Smooth muscle cell (in vitro differentiated cells): ENCODE measurements around the gene ABR. TPM values are rescaled to one million over a fixed set of nuclear protein-coding genes. Genes with fewer than 3 reads are reported as not detected.

Source experiments
- DNase-seq: peaks from one replicate; lab custom pipeline; 2025; ENCODE audit not compliant: unreplicated experiment; lab: John Stamatoyannopoulos, UW
- H2AFZ ChIP-seq: fragments of 200-600 bp; sonication (generic); 2 replicates; pipeline ENCODE4 v1.6.0; 2016; ENCODE audit warnings: antibody characterized with exemption, low read depth, mild to moderate bottlenecking
- H3F3A ChIP-seq: fragments of 200-600 bp; sonication (generic); 2 replicates; pipeline ENCODE4 v1.6.0; 2017; ENCODE audit warnings: antibody characterized with exemption, low read depth
- H3K27ac ChIP-seq: fragments of 200-600 bp; sonication (generic); 2 replicates; pipeline ENCODE4 v1.5.1; 2016; ENCODE audit warnings: low read depth, mild to moderate bottlenecking
- H3K27me3 ChIP-seq: fragments of 200-600 bp; sonication (generic); 2 replicates; pipeline ENCODE4 v1.6.1; 2016; ENCODE audit warnings: low read depth, mild to moderate bottlenecking
- H3K36me3 ChIP-seq: fragments of 200-600 bp; sonication (generic); 2 replicates; pipeline ENCODE4 v1.5.1; 2016; ENCODE audit warnings: low read depth
- H3K4me1 ChIP-seq: fragments of 200-600 bp; sonication (generic); 2 replicates; pipeline ENCODE4 v1.5.1; 2016; ENCODE audit warnings: low read depth
- H3K4me2 ChIP-seq: fragments of 200-600 bp; sonication (generic); 2 replicates; pipeline ENCODE4 v1.6.0; 2016; ENCODE audit warnings: mild to moderate bottlenecking
- H3K4me3 ChIP-seq: fragments of 200-600 bp; sonication (generic); 2 replicates; pipeline ENCODE4 v1.5.1; 2016; ENCODE audit warnings: mild to moderate bottlenecking
- H3K79me2 ChIP-seq: fragments of 200-600 bp; sonication (generic); 2 replicates; pipeline ENCODE4 v1.6.0; 2016; ENCODE audit warnings: low read depth, mild to moderate bottlenecking
- H3K9ac ChIP-seq: fragments of 200-600 bp; sonication (generic); 2 replicates; pipeline ENCODE4 v1.6.0; 2016; ENCODE audit warnings: low read depth
- H3K9me3 ChIP-seq: fragments of 200-600 bp; sonication (generic); replicated peaks from 2 replicates; pipeline ENCODE4 v1.5.1; 2016; ENCODE audit warnings: low read depth
- H4K20me1 ChIP-seq: fragments of 200-600 bp; sonication (generic); 2 replicates; pipeline ENCODE4 v1.6.0; 2016; ENCODE audit warnings: low read depth
- CTCF ChIP-seq: fragments of 200-600 bp; sonication (generic); IDR thresholded peaks from 2 replicates; pipeline ENCODE4 v1.5.1; 2017; ENCODE audit warnings: borderline replicate concordance, mild to moderate bottlenecking, antibody characterized with exemption; ENCODE audit not compliant: insufficient read depth, poor library complexity, severe bottlenecking
- WGBS: methylation state at CpG from one replicate; pipeline ENCODE4 v1.1.7; 2016; ENCODE audit warnings: low lambda C conversion rate; 5-methylcytosine and 5-hydroxymethylcytosine counted together
- polyA plus RNA-seq: library from polyadenylated mRNA; unstranded; fragments of >200 nt; fragmentation: Nextera tagmentation; extraction: Ambion mirVana; gene quantifications from 2 replicates; pipeline ENCODE4 v1.2.1, GENCODE V29; 2016
- total RNA-seq: library from RNA; depleted of rRNA; stranded (reverse); fragments of >200 nt; gene quantifications from 2 replicates; pipeline ENCODE4 v1.2.3, GENCODE V29; 2014

ABR gene
- total and polyA plus RNA-seq, 2 experiments from 2014 or later, result 16.1 to 29.1 TPM

DNA sequence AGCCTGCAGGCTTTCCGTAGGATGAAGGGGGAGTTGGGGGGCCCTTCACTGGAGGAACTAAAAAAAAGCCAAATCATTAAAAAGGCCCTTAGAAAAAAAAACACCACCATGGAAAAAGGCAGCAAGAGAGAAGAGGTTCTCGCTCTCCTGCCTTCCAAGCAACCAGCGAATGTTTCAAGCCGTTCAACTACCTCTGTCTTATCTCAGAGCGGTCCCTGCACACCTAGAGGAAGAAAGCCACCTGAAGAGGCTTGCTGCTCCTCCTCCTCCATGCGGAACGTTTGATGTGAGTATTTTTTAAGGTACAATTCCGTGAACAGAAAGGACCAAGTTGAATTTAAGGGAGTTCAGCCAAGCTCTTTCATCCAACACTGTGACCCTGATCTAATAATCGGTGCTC, 209.4 kb downstream of the ABR start:
- Histone ChIP-seq H3K4me2 (peak overlapping the region; percentile 79), H3K9ac (peak overlapping the region; percentile 67), H3F3A (peaks cover 26% of the 10 kb centered on the region), H3K27me3 (no peaks in the 10 kb centered on the region), H3K4me1 (peaks cover 21% of the 10 kb centered on the region), H3K4me3 (peak overlapping the region; percentile 34), H3K9me3 (no peaks in the 10 kb centered on the region), H4K20me1 (peaks cover 91% of the 10 kb centered on the region), H3K36me3 (no peaks in the 10 kb centered on the region), H3K27ac (peak overlapping the region; percentile 74), H2AFZ (no peak overlapping the region), H3K79me2 (peaks cover 94% of the 10 kb centered on the region)
- DNase-seq, result no peak
- 76% methylated on average over 9 of the region's 9 CpGs for WGBS
- no peak for TF ChIP-seq CTCF

DNA sequence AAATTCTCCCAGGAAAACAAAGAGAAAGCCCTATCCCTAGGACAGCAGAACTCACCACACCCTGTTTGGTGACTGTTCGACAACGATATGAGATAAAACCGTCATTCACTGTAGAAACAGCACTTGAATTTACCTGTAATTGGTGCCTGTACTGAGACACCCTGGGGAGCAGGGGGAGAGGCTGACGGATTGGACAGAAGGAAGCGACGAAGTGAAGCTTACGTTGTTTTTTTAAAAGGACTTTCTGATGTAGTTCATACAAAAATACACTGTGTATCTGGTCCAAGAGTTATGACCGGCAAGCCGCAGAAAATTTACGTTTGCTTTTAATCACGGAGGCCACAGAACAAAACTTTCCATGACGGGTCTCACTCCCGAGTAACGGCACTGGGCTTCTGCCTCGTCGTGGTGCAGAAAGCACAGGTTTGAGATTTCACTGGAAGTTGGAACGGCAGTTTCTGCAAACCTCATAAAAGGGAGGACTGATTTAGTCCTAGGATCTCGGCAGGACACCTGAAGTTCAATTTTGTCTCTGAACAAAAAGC, 209.9 kb downstream of the ABR start:
- H3K9me3 ChIP-seq, result no peaks in the 10 kb centered on the region
- H3K27me3 ChIP-seq, result no peaks in the 10 kb centered on the region
- peak overlapping the region; percentile 79 for H3K4me2 ChIP-seq
- H2AFZ ChIP-seq, result no peak overlapping the region
- peaks cover 31% of the 10 kb centered on the region for H3F3A ChIP-seq
- H3K4me1 ChIP-seq, result peaks cover 23% of the 10 kb centered on the region
- no peak for DNase-seq
- H3K79me2 ChIP-seq, result peaks cover 89% of the 10 kb centered on the region
- H3K27ac ChIP-seq, result peak overlapping the region; percentile 74
- H3K4me3 ChIP-seq, result peak overlapping the region; percentile 34
- TF ChIP-seq CTCF, result no peak
- peaks cover 91% of the 10 kb centered on the region for H4K20me1 ChIP-seq
- peak overlapping the region; percentile 67 for H3K9ac ChIP-seq
- 24% methylated on average over 18 of the region's 18 CpGs for WGBS
- H3K36me3 ChIP-seq, result no peaks in the 10 kb centered on the region

GRCh38 chr17:968812-969730, 210.7 kb downstream of the ABR start:
- Histone ChIP-seq H3K4me2 (peak overlapping the region; percentile 79), H3K79me2 (peaks cover 86% of the 10 kb centered on the region), H3K4me3 (peak overlapping the region; percentile 34), H3F3A (peaks cover 36% of the 10 kb centered on the region), H2AFZ (no peak overlapping the region), H3K9ac (peak overlapping the region; percentile 67), H3K9me3 (no peaks in the 10 kb centered on the region), H3K4me1 (peaks cover 30% of the 10 kb centered on the region), H3K36me3 (no peaks in the 10 kb centered on the region), H4K20me1 (peaks cover 92% of the 10 kb centered on the region), H3K27me3 (no peaks in the 10 kb centered on the region), H3K27ac (peak overlapping the region; percentile 74)
- DNase-seq, result no peak
- 84% methylated on average over 24 of the region's 24 CpGs for WGBS
- no peak for TF ChIP-seq CTCF
